HG03558 (cell line): Measurements from ENCODE around the gene CFAP54.
"Not testable (repeated sequence)": the region's sequence is repeated elsewhere in the genome, so short reads cannot be mapped to it uniquely, and the experiment has no call there.

Experiments used
- ATAC-seq: cut with Tn5 transposase; IDR thresholded peaks from one replicate; pipeline ENCODE4 v1.9.1; 2021; ENCODE audit warnings: moderate number of reproducible peaks; ENCODE audit not compliant: unreplicated experiment; ENCODE audit errors: extremely low read depth

Gene CFAP54

GRCh38 chr12:96510306-96510764 is 21.0 kb downstream of the CFAP54 start:
- ATAC-seq: no peak

- no peak for ATAC-seq
Measured at GRCh38 chr12:96513166-96513565, 23.8 kb downstream of the CFAP54 start.

DNA sequence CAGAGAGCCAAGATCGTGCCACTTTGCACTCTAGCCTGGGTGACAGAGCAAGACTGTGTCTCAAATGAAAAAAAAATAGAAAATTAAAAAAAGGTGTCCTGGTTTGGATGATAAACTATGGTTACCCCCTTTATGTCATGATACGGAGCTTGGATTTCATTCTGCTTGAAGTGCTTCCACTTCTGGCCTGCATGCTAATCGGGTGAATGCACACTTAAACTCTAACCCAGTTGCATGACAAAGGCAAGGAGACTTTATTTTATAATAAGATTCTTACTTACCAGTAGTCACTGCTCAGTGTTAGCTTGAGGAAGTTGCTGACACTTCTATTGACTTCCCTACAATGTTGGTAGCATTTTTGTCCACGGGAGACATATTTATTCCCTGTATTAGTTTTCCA is 24.3 kb downstream of the CFAP54 start:
- no peak for ATAC-seq

DNA sequence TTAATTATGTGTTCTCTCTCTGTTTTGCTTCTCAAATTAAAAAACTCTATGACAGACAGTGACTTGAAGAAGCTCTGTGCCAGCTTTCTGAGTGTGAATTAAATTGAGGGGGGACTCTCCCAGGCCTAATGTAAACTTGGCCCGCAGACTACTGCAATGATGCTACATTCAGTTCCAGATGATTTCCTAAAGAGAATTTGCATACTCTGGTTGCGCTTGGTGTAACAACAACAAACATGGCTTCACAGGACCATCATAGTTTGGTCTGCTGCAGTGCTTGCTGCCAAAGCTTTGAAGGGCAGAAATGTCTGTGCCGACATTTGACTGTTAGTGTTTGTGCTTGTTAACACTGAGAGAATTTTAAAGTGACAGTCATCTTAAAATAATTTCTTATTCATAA is 25.0 kb downstream of the CFAP54 start:
- ATAC-seq: peak; percentile 69

DNA sequence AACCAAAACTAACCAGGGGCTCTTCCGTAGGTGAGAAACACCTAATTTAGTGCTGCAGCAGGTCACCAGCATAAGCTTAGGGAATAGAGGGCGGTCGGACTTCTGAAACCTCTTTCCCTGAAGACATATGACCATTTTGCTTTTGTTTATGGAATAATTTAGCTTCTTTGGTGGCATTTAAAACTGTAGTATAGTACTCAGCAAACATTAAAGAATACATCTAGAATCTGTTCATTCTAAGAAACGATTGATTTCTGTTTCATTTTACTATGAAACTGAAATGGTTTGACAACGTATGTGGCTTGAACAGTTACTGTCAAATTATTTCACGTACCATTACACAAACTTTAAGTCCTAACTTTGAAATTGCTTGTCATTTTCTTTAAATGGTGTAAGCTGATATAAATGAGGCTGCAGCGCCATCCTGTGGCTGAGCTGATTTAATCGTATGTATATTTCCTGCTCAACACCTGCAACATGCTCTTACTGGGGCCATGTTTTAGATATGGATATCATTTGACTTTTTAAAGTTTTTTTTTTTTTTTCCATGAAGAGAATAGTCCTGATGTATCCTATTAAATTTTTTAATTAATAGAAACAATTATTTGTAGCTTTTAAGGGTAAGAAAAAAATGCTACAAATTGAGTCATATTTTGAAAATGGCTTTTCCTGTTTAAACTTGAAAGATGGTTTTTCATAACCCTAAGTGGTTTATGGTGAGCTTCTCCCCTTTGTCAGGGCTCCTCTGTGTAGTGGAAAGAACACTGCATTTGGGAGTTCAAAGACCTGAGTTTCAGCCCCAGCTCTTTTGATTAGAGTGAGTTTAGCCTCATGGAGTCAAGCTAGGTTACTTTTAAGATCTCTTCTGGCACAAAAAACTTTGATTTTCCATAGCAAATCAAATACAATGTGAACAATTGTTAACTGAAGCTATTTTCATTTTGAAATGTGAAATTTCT is 27.4 kb downstream of the CFAP54 start:
- peak; percentile 56 for ATAC-seq

DNA sequence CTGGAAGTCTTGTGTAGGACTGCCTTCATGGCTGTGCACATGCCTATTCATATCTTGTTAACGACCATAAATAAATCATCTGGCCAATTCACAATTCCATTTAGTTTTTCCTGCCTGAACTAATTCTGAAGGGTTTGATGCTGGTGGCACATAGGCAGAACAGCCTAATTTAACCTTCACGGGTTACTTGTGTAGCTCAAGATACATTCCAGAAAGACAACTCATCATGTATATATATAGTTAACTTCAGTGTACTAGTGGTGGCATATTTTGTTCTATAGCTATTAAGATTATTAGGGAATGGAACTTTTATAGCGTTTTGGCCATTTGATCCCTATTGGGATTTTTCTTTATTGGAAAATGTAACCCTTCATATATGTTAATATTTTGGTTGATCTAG is 31.4 kb downstream of the CFAP54 start:
- ATAC-seq: no peak

- no peak for ATAC-seq
Measured at GRCh38 chr12:96521895-96522682, 32.7 kb downstream of the CFAP54 start.

DNA sequence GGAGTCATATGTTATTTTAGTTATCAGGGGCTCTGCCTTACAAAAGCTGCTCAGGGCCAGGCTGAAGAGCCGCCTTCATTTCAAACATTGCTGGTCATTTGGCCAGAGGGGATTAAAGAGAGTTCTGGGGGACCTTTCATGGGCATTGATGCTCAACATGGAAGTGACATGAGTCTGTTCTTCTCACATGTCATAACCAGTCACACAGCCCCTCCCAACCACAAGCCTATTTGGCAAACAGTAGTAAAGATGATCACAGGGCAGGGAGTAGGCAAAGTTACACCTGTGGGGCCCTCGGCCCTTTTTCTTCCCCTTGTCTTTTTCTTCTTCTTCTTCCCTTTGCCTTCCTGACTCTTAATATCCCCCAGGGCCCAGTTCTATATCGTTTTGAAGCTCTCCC is 33.3 kb downstream of the CFAP54 start:
- no peak for ATAC-seq

- no peak for ATAC-seq
Measured at GRCh38 chr12:96526110-96526509, 36.7 kb downstream of the CFAP54 start.

DNA sequence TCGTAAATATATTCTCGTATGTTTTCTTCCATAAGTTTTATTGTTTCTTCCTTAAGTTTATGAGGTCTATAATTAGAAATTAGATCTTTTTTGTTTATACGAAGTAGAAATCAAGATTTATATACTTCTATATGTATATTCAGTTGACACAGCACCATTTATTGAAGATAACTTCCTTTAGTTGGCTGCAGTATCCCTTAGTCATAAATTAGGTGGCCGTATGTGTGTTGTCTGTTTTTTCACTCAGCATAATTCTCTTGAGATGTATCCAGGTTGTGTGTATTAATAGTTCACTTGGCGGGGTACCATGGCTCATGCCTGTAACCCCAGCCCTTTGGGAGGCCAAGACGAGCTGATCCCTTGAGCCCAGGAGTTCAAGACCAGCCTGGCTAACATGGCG is 40.5 kb downstream of the CFAP54 start:
- no peak for ATAC-seq

DNA sequence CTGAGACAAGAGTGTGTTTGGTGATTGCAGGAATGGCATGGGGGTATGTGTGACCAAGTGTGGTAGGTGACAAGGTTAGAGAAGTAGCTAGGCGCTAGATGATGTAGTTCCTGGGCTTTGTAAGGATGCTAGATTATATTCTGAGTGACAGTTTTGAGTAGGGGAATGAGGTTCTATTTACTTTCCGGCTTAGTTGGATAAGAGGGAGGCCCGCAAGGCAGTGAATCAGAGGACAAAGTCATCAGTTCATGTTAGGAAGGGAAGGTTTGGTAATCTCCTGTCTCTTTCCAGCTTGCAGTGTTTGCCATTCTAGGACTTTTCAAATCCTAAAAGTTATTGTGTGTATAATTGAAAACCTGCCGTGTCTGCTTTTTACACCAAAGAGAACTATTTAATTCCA is 45.0 kb downstream of the CFAP54 start:
- ATAC-seq: no peak

DNA sequence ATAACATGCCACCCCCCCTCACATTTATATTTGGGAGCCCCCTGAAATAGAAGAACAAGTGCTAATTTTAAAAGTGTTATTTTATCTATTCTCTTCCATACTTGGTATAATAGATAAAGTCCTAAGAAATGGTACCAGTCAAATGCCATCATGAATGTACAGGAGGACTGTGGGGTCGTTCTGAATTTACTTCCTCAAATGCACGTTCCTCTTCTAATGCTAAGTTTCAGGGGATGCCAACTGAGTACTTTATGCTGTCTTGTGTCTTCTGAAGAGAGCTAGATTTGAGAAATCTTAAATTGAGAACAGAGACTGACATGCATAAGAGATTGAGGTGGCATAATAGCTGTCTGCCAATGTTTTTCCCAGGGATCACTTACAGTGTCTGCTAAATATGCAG is 59.0 kb downstream of the CFAP54 start:
- no peak for ATAC-seq

DNA sequence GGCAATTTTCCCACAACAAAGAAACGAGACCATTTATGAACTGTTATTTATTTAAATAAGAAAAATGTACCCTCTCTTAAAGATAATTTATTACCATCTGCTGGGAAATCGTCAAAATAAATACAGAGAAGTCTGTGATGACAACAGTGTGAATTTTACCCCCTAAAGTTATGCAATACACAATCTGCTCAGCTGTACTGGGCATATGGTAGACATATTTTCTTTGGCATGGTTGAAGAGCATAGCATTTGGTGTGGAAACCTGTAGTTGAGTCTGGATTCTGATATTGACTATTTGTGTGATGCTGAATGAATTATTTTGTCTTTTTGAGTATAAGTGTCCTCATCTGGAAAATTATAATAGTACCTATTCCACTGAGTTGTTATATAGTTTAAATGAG is 60.0 kb downstream of the CFAP54 start:
- ATAC-seq: no peak

DNA sequence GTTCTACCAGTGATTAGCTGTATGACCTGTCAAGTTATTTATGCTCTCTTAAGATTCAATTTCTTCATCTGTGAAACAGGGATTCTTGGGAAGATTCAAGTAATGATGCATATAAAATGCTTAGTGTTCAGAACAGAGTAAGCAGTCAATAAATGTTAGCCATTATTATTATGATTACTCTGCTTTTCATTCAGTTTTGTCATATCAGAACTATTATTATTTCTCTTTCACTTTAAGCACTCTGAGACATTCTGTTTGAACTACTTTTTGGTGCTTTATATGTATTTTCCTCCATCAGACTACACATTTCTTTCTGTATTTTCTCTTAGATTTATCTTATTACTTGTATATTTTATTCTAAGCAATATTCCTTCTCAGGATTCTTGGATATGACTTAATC is 81.2 kb downstream of the CFAP54 start:
- ATAC-seq: no peak

GRCh38 chr12:96571101-96571862 is 81.9 kb downstream of the CFAP54 start:
- ATAC-seq: peak; percentile 83

GRCh38 chr12:96578526-96579125 is 89.2 kb downstream of the CFAP54 start:
- ATAC-seq: peak; percentile 88

GRCh38 chr12:96585977-96586376 is 96.6 kb downstream of the CFAP54 start:
- ATAC-seq: no peak

- ATAC-seq: no peak
Measured at GRCh38 chr12:96587691-96588090, 98.3 kb downstream of the CFAP54 start.

DNA sequence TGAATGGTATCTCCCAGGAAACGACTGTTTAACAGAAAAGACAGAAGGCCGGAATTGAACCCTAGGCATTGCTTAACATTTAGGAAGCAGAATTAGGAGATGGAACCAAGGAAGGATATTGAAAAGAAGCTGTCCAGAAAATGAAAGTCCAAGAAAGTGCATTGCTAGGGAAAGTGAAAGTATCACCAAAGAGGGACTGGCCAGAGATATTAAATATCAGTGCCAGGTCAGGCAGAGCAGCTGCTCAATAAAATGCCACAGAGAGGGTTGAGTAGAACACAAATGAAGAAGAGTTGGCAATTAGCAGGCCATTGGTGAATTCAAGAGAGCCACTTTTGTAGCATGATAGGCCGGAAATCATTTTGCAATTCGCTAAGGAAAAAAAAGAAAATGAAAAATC is 101.6 kb downstream of the CFAP54 start:
- no peak for ATAC-seq

DNA sequence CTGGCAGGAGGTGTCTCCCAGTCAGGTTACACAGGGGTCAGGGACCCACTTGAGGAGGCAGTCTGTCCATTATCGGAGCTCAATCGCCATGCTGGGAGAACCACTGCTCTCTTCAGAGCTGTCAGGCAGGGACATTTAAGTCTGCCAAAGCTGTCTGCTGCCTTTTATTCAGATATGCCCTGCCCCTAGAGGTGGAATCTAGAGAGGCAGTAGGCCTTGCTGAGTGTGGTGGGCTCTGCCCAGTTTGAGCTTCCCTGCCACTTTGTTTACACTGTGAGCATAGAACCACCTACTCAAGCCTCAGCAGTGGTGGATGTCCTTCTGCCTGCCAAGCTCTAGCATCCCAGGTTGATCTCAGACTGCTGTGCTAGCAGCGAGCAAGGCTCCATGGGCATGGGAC is 115.0 kb downstream of the CFAP54 start:
- not testable (repeated sequence) for ATAC-seq
